IPS-NIHi7 (cell line): ENCODE results near the gene SERPINB5.
A peak's percentile ranks its signal among the peaks of the same experiment; 100 is the strongest.

Experiments
- DNase-seq: peaks from one replicate; pipeline ENCODE4 v3.0.0; 2012; ENCODE audit warnings: mixed read lengths; ENCODE audit errors: extremely low spot score

Gene SERPINB5

DNA sequence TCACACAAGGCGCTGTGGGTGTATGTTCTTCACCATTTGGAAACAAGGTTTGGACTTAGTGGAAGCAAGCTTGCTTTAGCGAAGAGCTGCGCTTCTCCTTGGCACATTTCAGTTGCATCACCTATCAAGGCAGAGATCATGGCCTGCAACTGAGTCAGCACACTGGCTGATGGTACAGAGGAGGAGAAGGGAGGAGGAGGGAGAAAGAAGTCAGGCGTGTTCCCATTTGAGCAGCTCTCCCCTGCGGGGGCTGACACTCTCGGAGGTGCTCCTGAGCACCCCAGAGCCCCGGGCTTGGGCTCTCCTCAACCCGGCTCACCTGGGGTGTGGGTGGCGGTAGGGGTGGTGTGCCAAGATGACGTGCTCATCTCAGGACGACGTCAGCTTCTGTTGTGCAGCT is 6.0 kb upstream of the SERPINB5 start:
- DNase-seq: no peak

DNA sequence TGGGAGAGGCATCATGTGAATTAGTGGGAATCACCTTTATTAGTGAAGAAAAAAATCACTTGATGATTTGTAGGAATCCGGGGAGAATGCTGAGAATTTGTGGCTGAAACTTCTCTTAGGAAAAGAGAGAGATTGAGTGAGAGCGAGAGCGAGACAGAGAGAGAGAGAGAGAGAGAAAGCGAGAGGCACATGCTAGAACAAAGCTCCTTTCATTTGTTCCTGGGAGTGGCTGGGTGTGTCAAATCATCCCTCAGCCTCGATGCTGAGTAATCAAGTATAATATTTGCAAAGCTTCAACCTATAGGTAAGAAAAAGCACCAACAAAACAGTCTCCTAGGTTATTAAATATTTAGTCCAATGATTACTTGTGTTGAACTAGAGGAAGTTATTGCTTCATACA is 4.4 kb upstream of the SERPINB5 start:
- no peak for DNase-seq

- no peak for DNase-seq
These were observed 442 bp downstream of the SERPINB5 start for GRCh38 chr18:63477200-63477599.

- no peak for DNase-seq
These were observed 1.2 kb downstream of the SERPINB5 start for GRCh38 chr18:63477968-63478367.

DNA sequence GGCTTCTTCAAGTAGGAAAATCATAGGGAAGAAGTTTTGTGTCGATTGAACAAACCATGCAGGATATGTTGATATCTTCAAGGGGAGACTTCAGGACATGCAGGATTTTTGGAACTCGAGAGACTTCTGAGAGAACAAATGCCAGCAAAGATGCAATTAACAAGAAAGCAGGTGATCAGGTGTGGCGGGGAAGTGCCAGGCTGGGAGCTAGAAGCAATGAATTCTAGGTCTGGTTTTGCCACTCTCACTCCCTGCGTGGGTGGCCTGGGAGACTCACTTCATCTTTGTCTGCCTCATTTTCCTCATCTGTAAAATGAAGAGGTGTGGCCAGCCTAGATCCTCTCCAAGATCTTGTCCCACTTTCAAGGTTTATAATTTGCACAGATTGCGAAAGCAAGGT is 3.1 kb downstream of the SERPINB5 start:
- no peak for DNase-seq

DNA sequence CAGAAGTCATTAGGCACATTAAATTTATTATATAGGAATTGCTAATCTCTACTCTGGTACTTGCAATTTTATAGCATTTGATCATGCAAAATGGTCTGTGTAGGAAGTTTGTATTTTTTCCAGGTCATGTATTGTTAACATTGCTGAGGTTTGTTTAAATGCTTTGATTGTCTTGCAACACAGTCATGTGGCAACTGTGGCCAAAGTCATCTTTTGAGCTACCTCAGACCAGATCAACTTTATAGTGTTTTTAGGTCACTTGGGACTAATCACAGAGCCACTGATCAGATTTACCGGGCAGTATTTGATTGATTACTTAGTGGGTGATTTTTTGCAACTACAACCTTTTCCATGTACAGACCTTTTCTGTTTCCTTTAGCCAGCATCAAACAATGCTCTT is 3.7 kb downstream of the SERPINB5 start:
- no peak for DNase-seq

DNA sequence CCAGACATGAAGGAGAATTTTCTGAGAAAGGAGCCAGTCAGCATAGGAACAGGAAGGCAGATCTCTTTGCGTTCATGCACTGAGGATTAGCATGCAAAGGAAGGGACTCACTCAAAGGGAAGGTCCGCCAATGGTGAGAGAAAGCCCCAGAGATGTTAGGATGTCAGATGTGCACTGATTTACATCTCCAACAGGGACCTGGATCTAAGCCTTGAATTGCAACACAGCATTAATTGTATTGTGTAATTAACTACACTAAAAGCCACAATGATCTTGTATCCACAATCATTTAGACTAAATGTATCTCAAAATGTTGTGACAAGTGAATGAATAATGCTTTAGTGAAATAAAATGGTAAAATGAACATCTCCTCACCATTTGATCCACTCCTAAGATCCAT is 4.2 kb downstream of the SERPINB5 start:
- no peak for DNase-seq

GRCh38 chr18:63487676-63488075 is 10.9 kb downstream of the SERPINB5 start:
- no peak for DNase-seq

DNA sequence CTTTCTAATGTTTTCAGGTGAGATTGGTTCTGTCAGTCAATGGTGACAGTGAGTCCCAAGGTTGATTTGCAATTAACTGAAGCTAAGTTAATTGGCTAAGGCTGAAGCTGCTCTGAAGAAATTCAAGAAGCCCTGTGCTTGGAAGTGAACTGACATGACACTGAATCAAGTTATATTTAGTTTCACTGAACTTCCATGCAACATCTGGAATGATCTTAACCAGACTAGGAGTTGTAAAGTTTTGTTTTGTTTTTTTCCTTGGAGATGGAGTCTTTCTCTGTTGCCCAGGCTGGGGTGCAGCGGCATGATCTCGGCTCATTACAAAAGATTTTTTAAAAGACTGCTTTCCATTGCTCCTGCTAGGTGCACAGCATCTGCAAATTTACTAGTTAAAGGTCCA is 11.4 kb downstream of the SERPINB5 start:
- DNase-seq: no peak

- no peak for DNase-seq
These were observed 16.1 kb downstream of the SERPINB5 start for GRCh38 chr18:63492851-63493250.

DNA sequence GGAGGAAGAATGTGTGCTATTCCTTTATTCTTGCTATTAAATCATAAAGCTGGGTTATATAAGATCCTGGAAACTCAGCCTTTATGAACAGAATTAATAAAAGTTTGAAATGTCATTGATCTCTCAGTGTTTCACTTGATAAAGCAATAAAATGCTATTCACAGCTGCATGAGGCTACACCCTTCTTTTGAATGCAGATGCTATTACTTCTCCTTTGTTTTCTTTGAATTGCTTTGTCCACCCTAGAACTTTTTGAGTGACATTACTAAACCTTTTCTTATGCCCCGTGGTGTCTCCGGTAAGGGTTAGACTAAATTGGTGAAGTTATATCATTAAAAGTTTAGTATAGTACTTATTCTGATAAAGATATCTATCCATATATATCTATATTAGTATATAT is 18.9 kb downstream of the SERPINB5 start:
- DNase-seq: no peak

DNA sequence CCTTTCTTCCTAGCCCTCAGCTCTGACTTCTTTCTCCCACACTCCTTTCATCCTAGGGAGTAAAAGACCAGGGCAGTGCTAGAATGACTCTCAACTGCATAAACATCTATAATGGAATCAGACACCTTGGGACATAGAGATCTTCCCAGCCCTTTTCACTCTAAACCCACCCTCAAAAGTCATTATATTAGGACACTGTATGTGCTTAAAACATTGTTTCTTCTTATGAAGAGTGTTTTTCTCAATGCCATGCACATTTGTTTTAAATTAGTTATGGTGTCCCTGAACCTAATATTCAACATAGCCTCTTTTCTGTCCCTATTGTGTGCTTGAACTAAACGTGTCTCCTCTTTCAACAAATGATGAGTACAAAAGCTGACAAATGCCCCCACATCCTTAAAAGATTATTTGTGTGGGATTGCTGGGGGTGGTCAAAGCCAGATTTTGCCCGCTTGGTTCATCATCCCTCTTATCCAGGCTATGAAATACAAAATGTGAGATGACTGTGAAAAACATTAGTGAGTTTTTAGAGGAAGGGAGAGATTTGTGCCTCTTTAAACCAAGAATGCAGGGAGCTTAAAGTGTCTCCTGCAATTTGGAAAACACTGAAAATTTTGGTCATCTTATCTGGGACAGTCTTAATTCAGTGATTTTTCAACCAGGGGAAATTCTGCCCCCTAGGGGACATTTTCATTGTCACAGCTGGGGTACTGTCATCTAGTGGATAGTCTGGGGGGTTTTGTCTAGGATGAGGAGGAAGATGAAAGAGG is 29.0 kb downstream of the SERPINB5 start:
- DNase-seq: peak; percentile 69

- DNase-seq: no peak
These were observed 29.5 kb downstream of the SERPINB5 start for GRCh38 chr18:63506336-63506646.

DNA sequence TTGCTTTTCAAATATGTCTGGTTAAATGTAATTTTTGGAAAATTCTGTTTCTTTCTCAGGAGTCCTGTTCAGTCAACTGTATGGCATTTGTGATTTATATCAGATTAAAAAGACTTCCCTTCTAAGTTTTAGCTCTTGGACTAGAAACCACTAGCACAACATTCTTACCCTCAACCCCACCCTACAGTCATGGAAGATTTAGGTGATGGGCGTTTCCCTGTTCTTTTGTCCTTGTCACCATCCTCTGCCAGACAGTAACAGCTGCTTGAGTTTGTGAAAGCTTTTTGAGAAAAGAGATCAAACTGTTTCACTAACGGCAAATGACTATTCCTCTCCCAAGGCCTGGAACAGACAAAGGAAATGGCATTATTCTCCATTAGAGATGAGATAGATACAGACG is 31.8 kb downstream of the SERPINB5 start:
- no peak for DNase-seq

GRCh38 chr18:63511285-63511684 is 34.5 kb downstream of the SERPINB5 start:
- peak; percentile 59 for DNase-seq

GRCh38 chr18:63514326-63514725 is 37.6 kb downstream of the SERPINB5 start:
- DNase-seq: no peak

DNA sequence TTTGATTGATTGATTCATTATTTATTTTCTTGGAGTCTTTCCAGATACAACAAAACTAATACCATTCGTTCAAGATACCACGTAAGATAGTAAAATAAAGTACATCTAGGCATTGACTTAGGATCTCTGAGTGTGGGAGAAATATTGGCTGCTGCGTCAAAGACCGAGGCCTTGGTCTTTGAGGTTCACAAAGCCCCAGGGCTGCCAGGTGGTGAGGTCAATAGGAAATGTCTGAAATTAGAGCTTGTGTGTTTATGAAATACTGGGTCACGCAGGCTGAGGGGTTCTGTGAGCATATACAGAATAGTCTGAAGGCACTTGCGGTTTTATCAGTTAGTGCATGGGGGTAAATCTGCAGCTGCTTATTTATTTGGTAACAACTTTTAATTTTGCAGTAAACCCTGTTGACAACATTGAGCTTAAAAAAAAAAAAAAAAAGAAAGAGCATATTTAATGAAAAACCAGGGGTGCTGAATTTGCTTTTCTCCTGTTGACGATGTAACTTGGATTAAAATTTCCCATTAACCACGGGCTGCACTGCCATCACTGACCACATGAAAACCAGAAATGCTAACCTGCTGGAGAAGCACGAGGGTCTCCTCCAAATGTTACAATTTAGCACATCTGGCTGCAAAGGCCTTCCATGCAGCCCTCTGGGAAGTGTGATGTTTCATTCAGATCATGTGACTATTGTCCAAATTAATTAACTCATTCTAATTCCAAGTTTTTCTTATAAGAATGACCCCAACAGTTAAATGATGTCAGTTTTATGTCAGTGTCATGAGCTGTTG is 38.3 kb downstream of the SERPINB5 start:
- DNase-seq: no peak

DNA sequence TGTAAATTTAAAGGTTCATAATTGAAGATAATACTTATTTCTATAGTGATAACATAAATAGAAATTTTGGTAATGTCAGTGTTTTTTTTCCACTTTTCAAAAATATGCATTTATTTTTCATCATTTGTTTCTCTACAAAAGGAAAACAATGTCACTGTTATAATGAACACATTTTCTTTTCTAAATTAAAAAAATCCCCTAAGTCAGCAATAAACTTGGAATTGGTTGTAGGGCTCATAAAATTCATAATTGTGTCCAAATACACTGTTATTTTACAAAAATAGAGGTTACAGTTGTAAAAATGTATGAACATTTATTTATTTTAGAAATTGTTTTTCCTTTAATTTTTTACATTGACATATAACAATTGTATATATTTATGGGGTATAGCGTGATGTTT is 39.0 kb downstream of the SERPINB5 start:
- no peak for DNase-seq

- DNase-seq: peak; percentile 64
These were observed 41.6 kb downstream of the SERPINB5 start for GRCh38 chr18:63518178-63519012.

- DNase-seq: no peak
These were observed 43.4 kb downstream of the SERPINB5 start for GRCh38 chr18:63520053-63520685.

GRCh38 chr18:63523660-63524059 is 46.9 kb downstream of the SERPINB5 start:
- no peak for DNase-seq

DNA sequence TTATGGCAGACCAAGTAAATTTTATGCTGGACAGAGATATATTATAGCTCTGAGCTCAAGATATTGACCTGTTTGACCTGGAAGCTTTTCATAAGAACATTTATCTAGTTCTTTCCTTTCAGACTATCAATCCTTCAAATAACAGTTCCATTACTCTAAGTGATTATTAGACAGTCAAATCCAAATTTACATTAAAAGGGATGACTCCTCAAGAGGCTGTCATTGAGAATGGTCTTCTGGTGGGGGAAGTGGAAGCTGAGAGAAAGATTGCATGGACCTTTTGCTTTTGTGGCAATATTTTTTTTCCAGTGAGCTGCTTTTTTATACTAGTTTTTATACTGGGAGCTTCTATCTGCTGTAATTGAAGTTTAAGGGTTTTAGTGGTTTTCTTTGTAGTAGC is 50.5 kb downstream of the SERPINB5 start:
- DNase-seq: no peak
